ENCODE measurements around the gene DNAI4. TPM values are rescaled to one million over a fixed set of nuclear protein-coding genes. Genes with fewer than 3 reads are reported as not detected.

DNAI4 gene
- total and polyA plus RNA-seq, 2 of the 4 experiments (the other 2 are of a cell fraction) = 0.63 to 1.6 TPM

GRCh38 chr1:66937529-66938234 is 13.0 kb upstream of the DNAI4 start:
- in situ Hi-C loops (cut with MboI; ENCODE audit: low sequenced_read_pairs) = loop anchor here (25.0 kb wide), 2 partner anchors 400 to 1125 kb away; partner anchors contain the start of gene SGIP1
- H2AFZ ChIP-seq (replicated peaks; ENCODE audit: low read length, poor library complexity) = no peak overlapping the region

More at GRCh38 chr1:66937529-66938234, 13.0 kb upstream of the DNAI4 start:
- ChIA-PET CTCF (interaction anchor here (0.7 kb wide), 1 partner anchor 10 kb away, joined by 3 read pairs; no protein-coding TSS in a partner anchor), POLR2A (ENCODE audit: unreplicated experiment) (no interaction called here)
- Histone ChIP-seq H3K4me2 (ENCODE audit: low read depth, low read length) (no peak overlapping the region), H4K5ac (ENCODE audit: low read depth, low read length) (no peak overlapping the region), H3K4ac (ENCODE audit: low read depth, low read length) (no peak overlapping the region; the same call in 1 of the 2 replicates), H3K23ac (ENCODE audit: low read depth, low read length) (0 out of 2 replicates have a peak overlapping the region, but pooled peaks have one; percentile 5), H2BK15ac (ENCODE audit: low read depth, low read length) (no peak overlapping the region), H3K4me3 (ENCODE audit: insufficient read depth, low read depth, low read length) (no peak overlapping the region), H3K4me1 (ENCODE audit: control insufficient read depth, insufficient read depth, low read length) (peaks cover 6% of the 10 kb centered on the region), H3K36me3 (ENCODE audit: control insufficient read depth, insufficient read depth, low read length) (no peaks in the 10 kb centered on the region), H3K9me1 (ENCODE audit: insufficient read depth, low read length) (peaks cover 3% of the 10 kb centered on the region), H2BK120ac (ENCODE audit: low read depth, low read length) (no peak overlapping the region), H2BK20ac (ENCODE audit: low read depth, low read length) (no peak overlapping the region), H3K27ac (ENCODE audit: insufficient read depth, low read length) (no peak overlapping the region), H4K91ac (ENCODE audit: insufficient read depth, low read depth, low read length) (no peak overlapping the region), H3K14ac (replicated peaks; ENCODE audit: low read depth, low read length) (no peak overlapping the region; the same call in 1 of the 2 replicates), H4K20me1 (ENCODE audit: insufficient read depth, low read length) (peaks cover 43% of the 10 kb centered on the region), H4K8ac (ENCODE audit: low read depth in 2 of 2, low read length in 2 of 2) (no peak overlapping the region), H3K27me3 (ENCODE audit: control insufficient read depth, insufficient read depth, low read length) (no peaks in the 10 kb centered on the region), H3K56ac (ENCODE audit: extremely low read depth, insufficient read depth, low read length) (no peak overlapping the region), H3K9ac (ENCODE audit: low read depth, low read length) (no peak overlapping the region), H3K9me3 (ENCODE audit: control insufficient read depth, insufficient read depth, low read length) (no peaks in the 10 kb centered on the region), H3K79me1 (ENCODE audit: low read depth in 1 of 2, low read length in 2 of 2) (peaks cover 3 to 45% of the 10 kb centered on the region in 2 experiments; a peak in 3 of 4 replicates), H2AK9ac (replicated peaks; ENCODE audit: low read depth, low read length, poor library complexity) (no peak overlapping the region), H2BK5ac (ENCODE audit: low read depth, low read length, poor library complexity, severe bottlenecking) (no peak overlapping the region), H2AK5ac (ENCODE audit: low read depth, low read length) (no peak overlapping the region), H3K18ac (ENCODE audit: low read depth, low read length) (no peak overlapping the region)
- dilution Hi-C loops (cut with HindIII; ENCODE audit: low sequenced_read_pairs, unreplicated experiment) (no loop called here), intact Hi-C loops (cut with micrococcal nuclease) (loop anchor here (10.0 kb wide), 1 partner anchor 1093 kb away; no protein-coding TSS in a partner anchor)
- WGBS, 2 experiments (ENCODE audit: extremely low coverage in 2 of 2, insufficient read length in 1 of 2) = no CpG with 5 or more reads among the region's 1 CpG
- BruUV-seq (replicated peaks) = no TSS peak
- ATAC-seq (ENCODE audit: low read depth) = no peak
- DNase-seq = no peak
- TF ChIP-seq USF2 (IDR thresholded peaks at IDR 0.05; ENCODE audit: low read depth, low read length) = no peak

Data from IMR-90 (cell line).